Esophagus squamous epithelium (tissue), 4 donors: ENCODE results near the gene CNTROB.

ENCODE experiments used
- CTCF ChIP-seq, 6 experiments: fragments of 450-650 bp in 4 of 6; fragments of 200-600 bp in 2 of 6; sonication (generic) in 2 of 6; IDR thresholded peaks; one replicate each; pipeline ENCODE4 v1.5.1; 2016 to 2019; ENCODE audit warnings: antibody characterized with exemption in 6 of 6, mild to moderate bottlenecking in 4 of 6, moderate library complexity in 4 of 6
- POLR2A ChIP-seq, 4 donors: fragments of 450-650 bp; IDR thresholded peaks; one replicate each; pipeline ENCODE4 v1.6.1; 2017; ENCODE audit warnings: antibody characterized with exemption in 4 of 4, mild to moderate bottlenecking in 4 of 4, moderate library complexity in 3 of 4

GRCh38 chr17:7927596-7927995 lies 4.4 kb upstream of the CNTROB start:
- TF ChIP-seq CTCF (IDR thresholded peaks at IDR 0.05) = no peak
- no peak for TF ChIP-seq POLR2A (IDR thresholded peaks at IDR 0.05)
